DOHH2 (cell line): Measurements from ENCODE around the gene FZR1.

Source experiments
- H3F3A ChIP-seq: fragments of 200-600 bp; sonication (generic), shearing (Covaris generic); 2 replicates; pipeline ENCODE4 v1.6.0; 2016; ENCODE audit warnings: antibody characterized with exemption, mild to moderate bottlenecking; ENCODE audit not compliant: control insufficient read depth, insufficient read depth
- H3K27ac ChIP-seq: fragments of 200-600 bp; sonication (generic); 2 replicates; pipeline ENCODE4 v1.5.1; 2014; ENCODE audit warnings: low read depth, mild to moderate bottlenecking, low read length, moderate library complexity
- H3K27me3 ChIP-seq: fragments of 200-600 bp; sonication (generic); 2 replicates; pipeline ENCODE4 v1.6.1; 2014; ENCODE audit warnings: mild to moderate bottlenecking, low read length, mixed read lengths; ENCODE audit not compliant: control insufficient read depth
- H3K36me3 ChIP-seq: fragments of 200-600 bp; sonication (generic); 2 replicates; pipeline ENCODE4 v1.6.1; 2014; ENCODE audit warnings: mild to moderate bottlenecking, low read length, moderate library complexity, mixed read lengths; ENCODE audit not compliant: control insufficient read depth
- H3K4me1 ChIP-seq: fragments of 200-600 bp; sonication (generic); 2 replicates; pipeline ENCODE4 v1.6.1; 2014; ENCODE audit warnings: mild to moderate bottlenecking, low read length, mixed read lengths; ENCODE audit not compliant: control insufficient read depth
- H3K4me2 ChIP-seq: fragments of 200-600 bp; sonication (generic); 2 replicates; pipeline ENCODE4 v1.6.0; 2014; ENCODE audit warnings: mild to moderate bottlenecking, low read length, moderate library complexity
- H3K4me3 ChIP-seq: fragments of 200-600 bp; sonication (generic); 2 replicates; pipeline ENCODE4 v1.5.1; 2014; ENCODE audit warnings: mild to moderate bottlenecking, low read length, mixed read lengths
- H3K79me2 ChIP-seq: fragments of 200-600 bp; sonication (generic); 2 replicates; pipeline ENCODE4 v1.6.1; 2014; ENCODE audit warnings: mild to moderate bottlenecking, low read length, mixed read lengths; ENCODE audit not compliant: control insufficient read depth
- H3K9me2 ChIP-seq: fragments of 200-600 bp; sonication (generic); replicated peaks from 2 replicates; pipeline ENCODE4 v1.6.1; 2014; ENCODE audit warnings: mild to moderate bottlenecking, low read length, mixed read lengths; ENCODE audit not compliant: control insufficient read depth
- H3K9me3 ChIP-seq: fragments of 200-600 bp; sonication (generic); 2 replicates; pipeline ENCODE4 v1.6.1; 2014; ENCODE audit warnings: antibody characterized with exemption, low read length, mixed read lengths; ENCODE audit not compliant: control insufficient read depth, insufficient read depth
- H4K20me1 ChIP-seq: fragments of 200-600 bp; sonication (generic); 2 replicates; pipeline ENCODE4 v1.6.0; 2014; ENCODE audit warnings: low read depth, mild to moderate bottlenecking, antibody characterized with exemption, low read length, moderate library complexity; ENCODE audit not compliant: control insufficient read depth, insufficient read depth
- EZH2phosphoT487 ChIP-seq: fragments of 200-600 bp; sonication (generic); IDR thresholded peaks from 2 replicates; pipeline ENCODE4 v1.6.1; 2017; ENCODE audit warnings: borderline replicate concordance, mild to moderate bottlenecking, antibody characterized with exemption, low read length, moderate library complexity, mixed read lengths
- TF ChIP-seq, protein P1 (sequence below): fragments of 200-600 bp; sonication (generic); IDR thresholded peaks from one replicate; pipeline ENCODE4 v1.5.1; 2014; ENCODE audit warnings: antibody characterized with exemption, mild to moderate bottlenecking, low read depth, low read length; ENCODE audit not compliant: poor library complexity, severe bottlenecking

FZR1 gene

DNA sequence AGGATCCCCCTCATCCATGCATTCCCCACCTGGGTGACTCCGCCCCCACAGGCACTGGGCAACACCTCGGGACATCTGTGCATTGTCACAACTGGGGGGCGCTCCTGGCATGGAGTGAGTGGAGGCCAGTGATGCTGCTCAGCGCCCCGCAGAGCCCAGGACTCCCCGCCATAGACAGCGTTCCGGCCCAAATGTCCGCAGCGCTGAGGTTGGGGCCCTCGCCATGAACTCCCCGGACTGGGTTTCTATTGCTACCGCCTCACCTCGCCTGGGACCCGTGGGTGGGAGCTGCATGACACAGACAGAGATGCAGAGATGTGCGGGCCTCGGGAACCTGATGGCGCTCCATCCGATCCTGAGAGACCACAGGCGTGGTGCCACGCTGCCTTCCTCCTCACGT is 4.6 kb downstream of the FZR1 start:
- Histone ChIP-seq H3F3A (peaks cover 4% of the 10 kb centered on the region), H3K27me3 (no peaks in the 10 kb centered on the region), H3K36me3 (peaks cover 36% of the 10 kb centered on the region), H3K79me2 (peaks cover 88% of the 10 kb centered on the region), H3K4me2 (no peak overlapping the region), H3K27ac (no peak overlapping the region), H4K20me1 (peaks cover 15% of the 10 kb centered on the region; the same call in 1 of the 2 replicates), H3K9me3 (no peaks in the 10 kb centered on the region), H3K4me3 (no peak overlapping the region), H3K4me1 (peaks cover 10% of the 10 kb centered on the region), H3K9me2 (no peaks in the 10 kb centered on the region)
- no peak for TF ChIP-seq EZH2phosphoT487
- TF ChIP-seq, protein P1, sequence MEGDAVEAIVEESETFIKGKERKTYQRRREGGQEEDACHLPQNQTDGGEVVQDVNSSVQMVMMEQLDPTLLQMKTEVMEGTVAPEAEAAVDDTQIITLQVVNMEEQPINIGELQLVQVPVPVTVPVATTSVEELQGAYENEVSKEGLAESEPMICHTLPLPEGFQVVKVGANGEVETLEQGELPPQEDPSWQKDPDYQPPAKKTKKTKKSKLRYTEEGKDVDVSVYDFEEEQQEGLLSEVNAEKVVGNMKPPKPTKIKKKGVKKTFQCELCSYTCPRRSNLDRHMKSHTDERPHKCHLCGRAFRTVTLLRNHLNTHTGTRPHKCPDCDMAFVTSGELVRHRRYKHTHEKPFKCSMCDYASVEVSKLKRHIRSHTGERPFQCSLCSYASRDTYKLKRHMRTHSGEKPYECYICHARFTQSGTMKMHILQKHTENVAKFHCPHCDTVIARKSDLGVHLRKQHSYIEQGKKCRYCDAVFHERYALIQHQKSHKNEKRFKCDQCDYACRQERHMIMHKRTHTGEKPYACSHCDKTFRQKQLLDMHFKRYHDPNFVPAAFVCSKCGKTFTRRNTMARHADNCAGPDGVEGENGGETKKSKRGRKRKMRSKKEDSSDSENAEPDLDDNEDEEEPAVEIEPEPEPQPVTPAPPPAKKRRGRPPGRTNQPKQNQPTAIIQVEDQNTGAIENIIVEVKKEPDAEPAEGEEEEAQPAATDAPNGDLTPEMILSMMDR = no peak

DNA sequence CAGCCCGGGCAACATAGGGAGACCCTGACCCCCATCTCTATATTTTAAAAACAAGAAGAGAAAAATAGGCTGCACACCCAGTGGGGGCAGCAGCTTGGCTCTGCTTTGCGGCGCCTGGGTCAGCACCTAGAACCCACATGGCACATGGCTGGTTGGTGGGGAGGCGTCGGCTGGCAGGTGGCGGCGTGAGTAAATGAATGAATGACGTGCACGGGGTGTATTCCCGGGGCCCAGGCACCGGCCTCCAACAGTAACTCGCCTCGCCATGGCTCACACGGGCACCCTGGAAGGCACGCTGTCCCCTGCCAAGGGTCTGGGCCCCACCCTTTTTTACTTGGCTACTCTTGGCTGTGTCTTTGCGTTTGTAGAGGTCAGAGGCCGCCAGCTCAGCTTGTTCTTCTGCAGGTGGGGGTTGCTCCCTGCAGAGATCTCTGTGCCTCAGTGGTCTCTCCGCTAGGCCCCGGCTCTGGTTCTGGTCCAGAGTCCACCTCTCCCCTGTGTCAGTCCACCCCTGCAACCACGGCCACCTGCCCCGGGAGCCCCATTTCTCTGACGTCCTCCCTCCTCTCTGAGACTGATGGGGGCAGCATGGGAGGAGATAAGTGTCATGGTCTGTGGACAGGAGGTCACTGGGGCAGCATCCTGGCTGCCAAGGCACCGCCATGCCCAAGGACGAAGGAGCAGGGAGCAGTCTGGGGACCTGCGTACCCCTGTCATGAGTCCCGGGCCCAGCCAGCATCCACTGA is 5.6 kb downstream of the FZR1 start:
- Histone ChIP-seq H4K20me1 (peaks cover 21% of the 10 kb centered on the region), H3K27ac (no peak overlapping the region), H3K4me1 (peaks cover 19% of the 10 kb centered on the region), H3K4me2 (no peak overlapping the region), H3K27me3 (no peaks in the 10 kb centered on the region), H3K36me3 (peaks cover 32% of the 10 kb centered on the region), H3F3A (peaks cover 8% of the 10 kb centered on the region), H3K4me3 (no peak overlapping the region), H3K9me2 (no peaks in the 10 kb centered on the region), H3K9me3 (no peaks in the 10 kb centered on the region), H3K79me2 (peaks cover 92% of the 10 kb centered on the region)
- TF ChIP-seq, protein P1 = no peak

DNA sequence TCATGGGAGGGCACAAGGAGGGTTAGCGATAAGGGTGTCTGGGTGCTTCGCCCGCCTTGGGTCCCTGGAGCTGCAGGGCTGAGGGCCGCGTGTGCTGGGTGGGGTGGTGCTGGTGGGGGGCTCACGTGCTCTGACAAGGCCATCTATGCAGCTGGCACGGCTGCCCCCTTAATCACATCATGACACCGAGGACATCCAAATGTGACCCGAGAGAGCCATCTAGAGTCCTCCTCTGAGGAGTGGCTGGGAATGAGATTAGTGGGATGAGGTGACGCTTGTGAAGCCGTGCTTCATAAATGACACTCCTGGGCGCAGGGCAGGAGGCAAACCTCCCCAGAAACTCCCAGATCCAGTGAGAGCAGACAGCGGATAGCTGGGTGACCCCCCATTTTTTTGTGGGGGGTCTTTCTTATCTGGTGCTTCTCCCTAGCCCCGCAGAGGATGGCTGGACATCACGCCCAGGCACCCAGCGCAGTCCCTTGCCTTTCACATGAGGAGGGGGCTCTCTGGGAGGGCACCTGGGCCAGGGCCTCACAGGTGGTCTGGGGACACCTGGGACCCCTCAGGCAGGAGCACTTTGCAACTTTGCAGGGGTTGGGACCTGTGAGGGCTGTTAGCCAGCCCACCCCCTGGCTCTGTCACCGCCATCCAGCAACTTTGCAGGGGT is 6.6 kb downstream of the FZR1 start:
- peaks cover 15% of the 10 kb centered on the region for H4K20me1 ChIP-seq
- no peaks in the 10 kb centered on the region for H3K9me3 ChIP-seq
- no peak overlapping the region for H3K27ac ChIP-seq
- H3K9me2 ChIP-seq = no peaks in the 10 kb centered on the region
- H3F3A ChIP-seq = peaks cover 10% of the 10 kb centered on the region
- TF ChIP-seq, protein P1 = no peak
- TF ChIP-seq EZH2phosphoT487 = no peak
- H3K4me2 ChIP-seq = no peak overlapping the region
- H3K4me3 ChIP-seq = no peak overlapping the region
- H3K4me1 ChIP-seq = peaks cover 23% of the 10 kb centered on the region
- H3K79me2 ChIP-seq = peaks cover 91% of the 10 kb centered on the region
- no peaks in the 10 kb centered on the region for H3K27me3 ChIP-seq
- H3K36me3 ChIP-seq = peaks cover 29% of the 10 kb centered on the region
